ENCODE measurements around the gene EFCAB14. TPM values are rescaled to one million over a fixed set of nuclear protein-coding genes. Genes with fewer than 3 reads are reported as not detected.

EFCAB14 gene
- total and polyA plus RNA-seq, 10 of the 15 experiments (the other 5 are each of a cell fraction or from before 2014, with no cell fraction given), result 7.8 to 66.0 (median 41.6) TPM

DNA sequence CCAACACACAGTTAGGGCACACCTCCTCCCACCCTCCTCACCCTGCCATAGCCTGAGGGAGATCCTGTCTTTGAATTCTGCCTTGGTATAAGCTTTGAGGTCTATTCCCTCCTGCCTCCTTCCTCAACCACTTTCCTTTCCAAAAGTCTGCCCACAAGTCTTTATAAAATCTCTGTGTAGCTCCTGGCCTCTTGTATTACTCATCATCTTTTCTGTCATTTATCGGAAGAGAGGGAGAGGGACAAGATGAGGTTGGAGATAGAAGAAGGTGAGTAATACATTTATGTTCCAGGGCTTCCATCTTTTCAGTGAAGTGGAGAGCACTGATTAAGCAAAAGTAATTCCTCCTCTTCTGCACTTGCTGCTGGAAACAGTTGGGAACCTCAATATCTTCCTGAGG lies 30.5 kb upstream of the EFCAB14 start (continued):
- TF ChIP-seq, protein P1, sequence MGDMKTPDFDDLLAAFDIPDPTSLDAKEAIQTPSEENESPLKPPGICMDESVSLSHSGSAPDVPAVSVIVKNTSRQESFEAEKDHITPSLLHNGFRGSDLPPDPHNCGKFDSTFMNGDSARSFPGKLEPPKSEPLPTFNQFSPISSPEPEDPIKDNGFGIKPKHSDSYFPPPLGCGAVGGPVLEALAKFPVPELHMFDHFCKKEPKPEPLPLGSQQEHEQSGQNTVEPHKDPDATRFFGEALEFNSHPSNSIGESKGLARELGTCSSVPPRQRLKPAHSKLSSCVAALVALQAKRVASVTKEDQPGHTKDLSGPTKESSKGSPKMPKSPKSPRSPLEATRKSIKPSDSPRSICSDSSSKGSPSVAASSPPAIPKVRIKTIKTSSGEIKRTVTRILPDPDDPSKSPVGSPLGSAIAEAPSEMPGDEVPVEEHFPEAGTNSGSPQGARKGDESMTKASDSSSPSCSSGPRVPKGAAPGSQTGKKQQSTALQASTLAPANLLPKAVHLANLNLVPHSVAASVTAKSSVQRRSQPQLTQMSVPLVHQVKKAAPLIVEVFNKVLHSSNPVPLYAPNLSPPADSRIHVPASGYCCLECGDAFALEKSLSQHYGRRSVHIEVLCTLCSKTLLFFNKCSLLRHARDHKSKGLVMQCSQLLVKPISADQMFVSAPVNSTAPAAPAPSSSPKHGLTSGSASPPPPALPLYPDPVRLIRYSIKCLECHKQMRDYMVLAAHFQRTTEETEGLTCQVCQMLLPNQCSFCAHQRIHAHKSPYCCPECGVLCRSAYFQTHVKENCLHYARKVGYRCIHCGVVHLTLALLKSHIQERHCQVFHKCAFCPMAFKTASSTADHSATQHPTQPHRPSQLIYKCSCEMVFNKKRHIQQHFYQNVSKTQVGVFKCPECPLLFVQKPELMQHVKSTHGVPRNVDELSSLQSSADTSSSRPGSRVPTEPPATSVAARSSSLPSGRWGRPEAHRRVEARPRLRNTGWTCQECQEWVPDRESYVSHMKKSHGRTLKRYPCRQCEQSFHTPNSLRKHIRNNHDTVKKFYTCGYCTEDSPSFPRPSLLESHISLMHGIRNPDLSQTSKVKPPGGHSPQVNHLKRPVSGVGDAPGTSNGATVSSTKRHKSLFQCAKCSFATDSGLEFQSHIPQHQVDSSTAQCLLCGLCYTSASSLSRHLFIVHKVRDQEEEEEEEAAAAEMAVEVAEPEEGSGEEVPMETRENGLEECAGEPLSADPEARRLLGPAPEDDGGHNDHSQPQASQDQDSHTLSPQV (IDR thresholded peaks at IDR 0.05), result no peak
- TF ChIP-seq BMI1 (IDR thresholded peaks at IDR 0.05; ENCODE audit: borderline replicate concordance) (no peak), SREBF2 (IDR thresholded peaks at IDR 0.05; ENCODE audit: low read length) (no peak), PML (IDR thresholded peaks at IDR 0.05; ENCODE audit: low read length) (no peak), MEF2B (IDR thresholded peaks at IDR 0.05; ENCODE audit: partially characterized antibody, poor library complexity, severe bottlenecking) (no peak), HCFC1 (IDR thresholded peaks at IDR 0.05; ENCODE audit: low read length) (no peak)
- TF ChIP-seq, protein P2, sequence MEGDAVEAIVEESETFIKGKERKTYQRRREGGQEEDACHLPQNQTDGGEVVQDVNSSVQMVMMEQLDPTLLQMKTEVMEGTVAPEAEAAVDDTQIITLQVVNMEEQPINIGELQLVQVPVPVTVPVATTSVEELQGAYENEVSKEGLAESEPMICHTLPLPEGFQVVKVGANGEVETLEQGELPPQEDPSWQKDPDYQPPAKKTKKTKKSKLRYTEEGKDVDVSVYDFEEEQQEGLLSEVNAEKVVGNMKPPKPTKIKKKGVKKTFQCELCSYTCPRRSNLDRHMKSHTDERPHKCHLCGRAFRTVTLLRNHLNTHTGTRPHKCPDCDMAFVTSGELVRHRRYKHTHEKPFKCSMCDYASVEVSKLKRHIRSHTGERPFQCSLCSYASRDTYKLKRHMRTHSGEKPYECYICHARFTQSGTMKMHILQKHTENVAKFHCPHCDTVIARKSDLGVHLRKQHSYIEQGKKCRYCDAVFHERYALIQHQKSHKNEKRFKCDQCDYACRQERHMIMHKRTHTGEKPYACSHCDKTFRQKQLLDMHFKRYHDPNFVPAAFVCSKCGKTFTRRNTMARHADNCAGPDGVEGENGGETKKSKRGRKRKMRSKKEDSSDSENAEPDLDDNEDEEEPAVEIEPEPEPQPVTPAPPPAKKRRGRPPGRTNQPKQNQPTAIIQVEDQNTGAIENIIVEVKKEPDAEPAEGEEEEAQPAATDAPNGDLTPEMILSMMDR (IDR thresholded peaks at IDR 0.05 in 2 of 3, conservative IDR thresholded peaks at IDR 0.05 in 1 of 3; ENCODE audit: control insufficient read depth in 2 of 3, extremely low read depth in 1 of 3, insufficient read depth in 1 of 3, low read depth in 3 of 3, low read length in 3 of 3), result no peak
